Muscle of back (tissue), 11 donors: ENCODE results near the gene CROCC2. TPM values are rescaled to one million over a fixed set of nuclear protein-coding genes. Genes with fewer than 3 reads are reported as not detected.
A peak's percentile ranks its signal among the peaks of the same experiment; 100 is the strongest.

ENCODE experiments used
- DNase-seq, 3 donors: peaks; one replicate each; pipeline versions ENCODE4 v3.0.0 to v3.0.0-alpha.2; 2013
- polyA plus RNA-seq, 10 donors: library from polyadenylated mRNA; unstranded; fragments of 120-200 nt; gene quantifications; one replicate each; pipeline ENCODE4 v1.2.1, GENCODE V29; 2013; ENCODE audit not compliant: insufficient read length in 10 of 10

The CROCC2 gene
- polyA plus RNA-seq, 10 donors: 0.11 to 1.2 (median 0.24) TPM; not detected in 1

- DNase-seq: peak in 1 of 3 donors; percentile 2
Observed at GRCh38 chr2:240955306-240956170, 49.4 kb downstream of the CROCC2 start.

DNA sequence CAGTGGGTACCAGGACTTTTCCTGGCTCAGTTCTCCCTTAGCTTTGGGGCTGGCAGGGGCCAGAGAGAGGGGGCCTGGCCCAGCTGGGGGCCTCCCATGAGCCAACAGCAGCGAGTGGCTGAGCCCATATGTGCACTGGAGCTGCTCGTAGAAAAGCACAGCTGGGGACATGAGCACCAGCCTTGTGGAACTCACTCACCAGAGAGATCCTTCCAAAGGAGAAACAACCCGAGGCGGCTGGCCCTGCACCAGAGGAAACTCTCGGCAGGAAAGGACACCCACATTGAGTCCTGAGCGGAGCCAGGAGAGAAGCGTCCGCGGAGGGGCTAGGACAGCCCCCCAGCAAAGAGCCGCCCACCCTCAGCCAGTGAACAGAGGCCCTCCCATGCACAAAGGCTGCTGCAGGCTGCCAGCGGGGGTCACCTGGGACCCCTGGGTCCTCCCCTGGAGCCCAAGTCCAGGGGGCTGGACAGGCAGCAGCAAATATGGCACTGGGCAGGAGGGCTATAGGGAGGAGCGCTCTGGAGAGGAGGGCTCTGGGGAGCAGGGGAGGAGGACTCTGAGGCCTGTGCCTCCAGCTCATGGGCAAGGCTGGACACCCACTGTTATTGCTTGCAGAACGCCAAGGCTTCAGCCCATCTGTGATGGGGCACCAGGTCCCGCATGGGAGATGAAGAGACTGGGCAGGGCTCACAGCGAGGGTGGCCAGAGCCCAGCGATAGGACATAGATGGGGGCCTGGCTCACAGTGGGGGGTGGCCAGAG, 50.2 kb downstream of the CROCC2 start:
- DNase-seq: peak in 1 of 3 donors; percentile 23

DNA sequence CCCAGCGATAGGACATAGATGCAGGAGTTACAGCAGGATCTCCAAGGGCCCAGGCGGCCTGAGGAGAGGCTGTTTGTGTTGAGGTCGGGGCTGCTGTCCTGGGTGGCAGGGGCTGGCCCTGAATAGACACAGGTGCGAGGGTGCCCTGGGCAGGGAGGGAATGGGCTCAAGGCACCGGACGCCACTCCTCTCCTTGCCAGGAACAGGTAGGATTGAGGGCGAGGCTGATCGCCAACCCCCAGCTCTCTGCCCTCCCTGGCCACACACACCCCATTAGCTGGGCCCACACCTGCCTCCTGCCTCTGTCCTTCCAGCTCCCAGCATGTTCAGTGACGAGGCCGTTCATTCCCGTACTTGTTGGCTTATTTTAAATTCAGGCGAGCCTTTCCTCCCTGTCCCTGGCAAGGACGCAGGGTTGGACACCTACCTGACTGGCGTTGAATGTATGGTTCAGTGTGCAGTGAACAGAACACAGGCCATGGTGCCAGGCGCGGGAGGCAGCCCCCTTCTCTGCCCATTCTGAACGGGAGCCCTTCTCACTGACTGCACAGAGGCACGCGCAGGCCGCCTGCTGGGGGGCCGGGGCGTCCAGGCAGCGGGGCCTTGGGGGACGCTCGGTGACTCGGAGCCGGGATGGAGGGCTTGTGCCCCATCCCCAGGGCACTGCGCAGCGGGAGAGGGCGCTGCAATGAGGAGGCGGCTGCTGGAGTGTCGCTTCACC, 51.0 kb downstream of the CROCC2 start:
- DNase-seq: peak in 1 of 3 donors; percentile 4

DNA sequence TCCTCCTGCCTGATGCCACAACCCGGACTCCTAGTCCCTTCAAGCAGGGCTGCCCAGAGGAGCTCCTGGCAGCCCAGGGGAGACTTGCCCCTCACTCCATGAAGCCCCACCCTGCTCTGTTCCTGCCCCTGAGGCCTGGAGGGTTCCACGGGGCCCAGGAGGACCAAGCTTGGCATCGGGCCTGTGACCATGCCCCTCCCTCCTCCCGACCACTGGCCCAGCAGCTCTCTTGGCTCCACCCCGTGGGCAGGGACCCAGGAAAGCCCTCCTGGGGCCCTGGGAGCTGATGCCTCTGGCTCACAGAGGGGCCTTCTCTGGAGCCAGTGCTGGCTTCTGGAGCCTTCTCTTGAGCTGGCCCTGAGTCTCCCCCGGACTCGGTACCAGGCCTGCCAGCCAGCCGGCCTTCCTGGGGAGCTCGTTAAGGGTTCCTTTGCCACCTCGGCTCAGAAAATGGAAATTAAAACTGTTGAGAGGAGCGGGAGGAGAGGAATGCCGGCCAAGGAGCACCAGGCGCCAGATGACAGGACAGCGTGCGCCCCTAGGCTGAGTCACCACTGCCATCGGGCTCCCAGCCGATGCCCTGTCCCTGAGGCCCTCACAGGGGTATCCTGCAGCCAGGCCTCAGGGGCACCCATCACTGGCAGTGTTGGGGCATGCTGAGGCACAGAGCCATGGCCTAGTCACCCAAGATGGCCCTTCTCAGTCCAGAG, 51.7 kb downstream of the CROCC2 start:
- DNase-seq: peak in 1 of 3 donors; percentile 38

DNA sequence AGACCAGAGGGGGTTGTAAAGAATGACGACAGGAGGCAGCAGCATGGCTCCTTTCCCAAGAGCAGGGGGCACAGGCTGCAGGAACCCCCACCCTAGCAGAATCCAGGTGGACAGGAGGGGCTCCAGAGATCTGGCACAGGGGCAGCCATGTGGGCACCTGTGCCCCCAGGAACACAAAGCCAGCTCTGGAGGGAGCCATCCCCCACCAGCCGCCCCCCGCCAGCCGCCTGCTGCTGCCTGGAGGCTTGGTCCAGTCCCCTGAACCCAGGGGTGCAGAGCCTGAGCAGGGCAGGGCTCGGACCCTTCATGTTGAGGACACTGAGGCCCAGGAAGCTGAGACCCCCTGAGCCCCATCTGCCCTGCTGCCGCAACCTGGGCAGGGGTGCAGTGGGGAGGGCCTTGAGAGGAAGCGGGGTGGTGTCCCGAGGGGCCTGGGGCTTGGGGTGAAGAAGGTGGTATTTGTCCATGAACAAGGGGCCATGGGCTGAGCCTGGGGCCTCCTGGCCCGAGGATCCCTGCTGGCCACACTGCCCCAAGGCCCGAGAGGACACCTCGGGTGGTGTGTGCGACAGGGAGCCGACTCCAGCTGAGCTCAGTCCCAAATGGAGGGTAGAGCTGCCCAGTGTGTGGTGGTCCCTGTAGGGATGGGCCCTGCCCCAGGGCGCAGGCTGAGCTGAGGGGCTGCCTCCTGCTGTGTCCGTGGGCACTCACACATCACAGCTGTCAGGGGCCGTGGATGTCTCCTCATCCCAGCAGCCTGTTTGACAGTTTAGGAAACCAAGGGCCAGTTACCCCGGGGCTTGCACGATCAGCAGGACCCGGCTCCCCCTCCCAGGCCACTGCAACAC, 52.5 kb downstream of the CROCC2 start:
- peak in 1 of 3 donors; percentile 5 for DNase-seq

DNA sequence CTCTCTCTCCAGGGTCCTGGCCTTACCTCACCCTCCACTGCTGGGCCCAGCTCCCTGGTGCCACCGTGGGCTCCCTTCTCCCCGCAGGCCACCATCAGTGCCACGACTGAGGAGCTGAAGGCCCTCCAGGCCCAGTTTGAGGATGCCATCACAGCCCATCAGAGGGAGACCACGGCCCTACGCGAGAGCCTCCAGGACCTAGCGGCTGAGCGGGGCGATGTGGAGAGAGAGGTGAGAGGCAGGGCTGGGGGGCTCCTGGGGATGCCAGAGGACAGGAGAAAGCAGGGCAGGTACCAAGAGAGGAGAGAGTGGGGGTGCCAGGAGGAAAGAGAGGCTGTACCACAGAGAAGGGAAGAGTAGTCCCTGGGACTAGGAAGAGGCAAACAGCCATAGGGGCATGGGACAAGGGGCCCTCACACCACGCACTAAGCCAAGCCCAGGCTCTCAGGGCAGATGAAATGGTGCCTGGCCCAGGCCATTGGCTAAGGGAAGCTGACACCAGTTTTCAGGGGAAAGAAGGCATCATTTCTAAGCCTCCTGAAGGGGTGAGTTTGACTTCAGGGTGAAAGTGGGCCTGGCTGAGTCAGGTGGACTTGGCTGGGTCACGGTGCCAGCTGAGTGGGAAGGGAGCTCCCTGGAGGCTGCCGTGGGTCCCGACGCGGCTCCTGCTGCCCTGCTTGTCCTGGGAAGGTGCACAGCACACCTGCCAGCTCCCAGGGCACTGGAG, 53.2 kb downstream of the CROCC2 start:
- peak in 1 of 3 donors; percentile 8 for DNase-seq

- peak in 1 of 3 donors; percentile 36 for DNase-seq
Observed at GRCh38 chr2:240959941-240960308, 53.8 kb downstream of the CROCC2 start.

DNA sequence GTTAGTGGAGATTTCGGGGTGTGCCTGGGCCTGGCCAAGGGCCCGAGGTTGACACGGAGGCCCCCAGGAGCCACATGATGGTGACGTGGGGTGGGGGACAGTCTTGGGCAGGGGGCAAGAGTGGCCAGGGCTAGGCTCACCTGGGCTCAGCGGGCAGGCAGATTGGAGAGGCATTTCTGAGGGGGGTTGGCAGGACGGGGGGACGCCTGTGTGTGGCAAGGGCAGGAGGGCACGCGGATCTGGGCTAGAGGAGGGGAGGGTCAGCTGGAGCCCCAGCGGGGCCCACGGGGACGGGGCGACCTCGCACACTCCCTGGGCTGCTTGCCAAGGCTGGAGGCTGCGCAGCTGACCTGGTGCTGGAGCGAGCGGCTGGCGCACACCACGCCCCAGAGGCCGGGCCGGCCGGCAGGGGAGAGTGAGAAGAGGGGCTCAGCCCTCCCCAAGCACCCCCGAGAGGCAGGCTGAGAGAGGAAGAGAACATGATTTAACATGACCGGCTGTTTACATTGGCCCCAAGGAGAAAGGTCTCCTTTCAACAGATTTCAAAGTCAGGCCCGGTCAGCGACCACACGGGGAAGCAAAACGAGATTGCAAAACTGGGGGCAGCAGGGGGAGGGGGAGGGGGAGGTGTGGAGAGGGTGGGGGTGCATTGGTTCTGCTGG, 54.3 kb downstream of the CROCC2 start:
- DNase-seq: peak in 2 of 3 donors; percentile 40 to 79

- peak in 1 of 3 donors; percentile 76 for DNase-seq
Observed at GRCh38 chr2:240960971-240961876, 55.1 kb downstream of the CROCC2 start.

DNA sequence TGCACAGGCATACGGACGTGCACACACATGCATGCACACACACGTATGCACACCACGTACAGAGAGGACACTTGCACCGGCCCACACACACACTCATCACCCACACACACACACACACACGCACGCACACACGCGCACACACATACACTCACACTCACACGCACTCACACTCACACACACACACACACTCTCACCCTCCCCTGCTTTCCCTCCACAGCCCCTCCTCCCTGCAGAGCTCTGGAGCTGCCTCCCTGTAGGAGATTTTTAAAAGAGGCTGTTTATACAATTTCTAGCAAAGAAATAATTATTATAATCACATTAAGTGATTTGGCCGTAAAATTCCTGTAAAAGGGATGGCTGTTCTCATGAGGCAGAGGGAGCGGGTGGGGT, 55.8 kb downstream of the CROCC2 start:
- peak in 1 of 3 donors; percentile 39 for DNase-seq

- peak in 2 of 3 donors; percentile 65 to 90 for DNase-seq
Observed at GRCh38 chr2:240962300-240963064, 56.3 kb downstream of the CROCC2 start.

- DNase-seq: peak in 1 of 3 donors; percentile 12
Observed at GRCh38 chr2:240963065-240963867, 57.1 kb downstream of the CROCC2 start.

GRCh38 chr2:240963868-240964703, 58.0 kb downstream of the CROCC2 start:
- DNase-seq: peak in 1 of 3 donors; percentile 7

- DNase-seq: no peak
Observed at GRCh38 chr2:240964704-240965295, 58.7 kb downstream of the CROCC2 start.
